Fibroblast of skin of back (primary cell): ENCODE data around the gene CELF4. TPM values are rescaled to one million over a fixed set of nuclear protein-coding genes. Genes with fewer than 3 reads are reported as not detected.

ENCODE experiments used
- DNase-seq: peaks from one replicate; pipeline ENCODE4 v3.0.0-alpha.2; 2013
- polyA plus RNA-seq, 2 experiments: library from polyadenylated mRNA; unstranded; fragments of 120-200 nt; gene quantifications; one replicate each; pipeline ENCODE4 v1.2.1, GENCODE V29; 2013; ENCODE audit not compliant: insufficient read length in 2 of 2

Gene CELF4
- polyA plus RNA-seq (2013, experiment 1 of 2; ENCODE audit: insufficient read length), result 0.18 TPM
- polyA plus RNA-seq (2013, experiment 2 of 2; ENCODE audit: insufficient read length), result not detected

- peak; percentile 7 for DNase-seq
Observed at GRCh38 chr18:37565101-37565976, at the start of gene CELF4. Gene CELF4, minus strand, starts transcription at chr18:37565798.

GRCh38 chr18:37613253-37613565, 47.6 kb upstream of the CELF4 start:
- DNase-seq, result no peak

- DNase-seq, result no peak
Observed at GRCh38 chr18:37612524-37613252, 47.1 kb upstream of the CELF4 start.

GRCh38 chr18:37611614-37612279, 46.1 kb upstream of the CELF4 start:
- DNase-seq, result no peak

GRCh38 chr18:37608876-37609275, 43.3 kb upstream of the CELF4 start:
- DNase-seq, result no peak

- no peak for DNase-seq
Observed at GRCh38 chr18:37607281-37607680, 41.7 kb upstream of the CELF4 start.

- no peak for DNase-seq
Observed at GRCh38 chr18:37604032-37604431, 38.4 kb upstream of the CELF4 start.

GRCh38 chr18:37598966-37599896, 33.6 kb upstream of the CELF4 start:
- no peak for DNase-seq

GRCh38 chr18:37598396-37598795, 32.8 kb upstream of the CELF4 start:
- DNase-seq, result no peak

- DNase-seq, result no peak
Observed at GRCh38 chr18:37590346-37590745, 24.7 kb upstream of the CELF4 start.

GRCh38 chr18:37588289-37588688, 22.7 kb upstream of the CELF4 start:
- DNase-seq, result no peak

GRCh38 chr18:37586656-37587225, 21.1 kb upstream of the CELF4 start:
- no peak for DNase-seq

GRCh38 chr18:37584952-37585695, 19.5 kb upstream of the CELF4 start:
- no peak for DNase-seq

GRCh38 chr18:37584217-37584616, 18.6 kb upstream of the CELF4 start:
- DNase-seq, result no peak

- DNase-seq, result no peak
Observed at GRCh38 chr18:37582261-37582660, 16.7 kb upstream of the CELF4 start.

GRCh38 chr18:37578886-37579513, 13.4 kb upstream of the CELF4 start:
- DNase-seq, result peak; percentile 12

- DNase-seq, result no peak
Observed at GRCh38 chr18:37578182-37578678, 12.6 kb upstream of the CELF4 start.

GRCh38 chr18:37577051-37577611, 11.5 kb upstream of the CELF4 start:
- no peak for DNase-seq

GRCh38 chr18:37575646-37576045, 10.0 kb upstream of the CELF4 start:
- DNase-seq, result no peak

- DNase-seq, result no peak
Observed at GRCh38 chr18:37574113-37574512, 8.5 kb upstream of the CELF4 start.
